ENCODE data around the gene GLS2.

- no peak for TF ChIP-seq CTCF (IDR thresholded peaks at IDR 0.05)
- no peak for TF ChIP-seq POLR2A (IDR thresholded peaks at IDR 0.05)
Measured at GRCh38 chr12:56484566-56484965, 3.4 kb downstream of the GLS2 start.

All from adrenal gland (tissue), 5 donors.